HG03175 (cell line): ENCODE data around the gene MALRD1.
"Not testable (repeated sequence)": the region's sequence is repeated elsewhere in the genome, so short reads cannot be mapped to it uniquely, and the experiment has no call there.

Source experiments
- ATAC-seq: cut with Tn5 transposase; IDR thresholded peaks from one replicate; pipeline ENCODE4 v1.9.1; 2021; ENCODE audit warnings: mild to moderate bottlenecking, moderate library complexity; ENCODE audit not compliant: unreplicated experiment

Gene MALRD1

DNA sequence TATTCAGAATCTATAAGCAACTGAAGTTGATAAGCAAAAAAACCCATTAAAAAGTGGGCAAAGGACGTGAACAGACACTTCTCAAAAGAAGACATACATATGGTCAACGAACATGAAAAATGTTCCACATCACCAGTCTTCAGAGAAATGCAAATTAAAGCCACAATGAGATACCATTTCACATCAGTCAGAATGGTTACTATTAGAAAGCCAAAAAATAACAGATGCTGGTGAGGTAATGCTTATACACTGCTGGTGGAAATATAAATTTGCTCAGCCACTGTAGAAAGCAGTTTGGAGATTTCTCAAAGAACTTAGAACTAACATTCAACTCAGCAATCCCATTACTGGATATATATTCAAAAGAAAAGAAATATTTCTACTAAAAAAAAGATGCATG, 434.8 kb downstream of the MALRD1 start:
- no peak for ATAC-seq

DNA sequence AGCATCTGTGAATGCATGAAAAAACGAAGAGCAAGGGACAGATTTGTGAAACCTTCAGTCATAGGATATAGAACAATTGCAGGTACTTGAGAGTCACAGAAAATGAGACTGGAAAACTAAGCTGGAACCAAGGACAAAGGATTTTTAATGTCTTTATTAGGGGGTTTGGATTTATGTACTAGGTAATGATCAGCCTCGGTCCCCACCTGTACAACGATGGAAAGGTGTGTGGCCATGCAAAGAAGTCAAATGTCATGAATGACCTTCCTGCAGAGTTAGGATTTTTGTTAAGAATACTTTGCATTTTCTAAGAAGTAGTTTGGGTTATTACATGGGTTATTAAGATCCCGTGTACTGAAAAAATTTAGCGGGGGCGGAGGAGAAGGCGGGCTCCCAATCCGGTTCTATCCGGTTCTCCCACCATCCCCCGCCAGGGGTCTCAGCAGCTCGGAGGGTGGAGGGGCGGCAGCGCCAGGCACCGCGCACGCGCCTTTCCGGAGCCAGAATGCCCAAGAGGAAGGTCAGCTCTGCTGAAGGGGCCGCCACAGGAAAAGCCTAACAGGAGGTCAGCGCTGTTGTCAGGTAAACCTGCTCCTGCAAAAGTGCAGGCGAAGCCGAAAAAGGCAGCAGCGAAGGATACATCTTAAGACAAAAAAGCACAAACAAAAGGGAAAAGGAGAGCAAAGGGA, 440.1 kb downstream of the MALRD1 start:
- ATAC-seq, result no peak

DNA sequence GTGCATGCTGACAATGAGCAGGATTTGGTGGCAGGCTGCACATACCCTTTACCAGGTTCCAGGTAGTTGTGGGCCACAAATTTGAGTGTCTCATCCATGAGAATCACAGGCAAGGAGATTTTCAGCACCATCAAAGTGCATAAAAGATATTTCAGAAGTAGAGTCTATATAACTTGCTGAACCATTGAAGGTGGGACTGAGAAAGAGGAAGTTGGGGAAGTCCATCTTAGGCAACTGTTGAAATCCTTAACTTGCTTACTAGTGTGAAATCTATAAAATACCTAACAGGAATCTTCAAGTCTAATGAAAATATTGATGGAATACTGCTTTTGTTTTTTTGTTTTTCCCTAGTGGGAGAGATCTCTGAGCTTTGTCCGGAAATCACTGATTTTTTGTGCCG, 442.6 kb downstream of the MALRD1 start:
- ATAC-seq, result no peak

DNA sequence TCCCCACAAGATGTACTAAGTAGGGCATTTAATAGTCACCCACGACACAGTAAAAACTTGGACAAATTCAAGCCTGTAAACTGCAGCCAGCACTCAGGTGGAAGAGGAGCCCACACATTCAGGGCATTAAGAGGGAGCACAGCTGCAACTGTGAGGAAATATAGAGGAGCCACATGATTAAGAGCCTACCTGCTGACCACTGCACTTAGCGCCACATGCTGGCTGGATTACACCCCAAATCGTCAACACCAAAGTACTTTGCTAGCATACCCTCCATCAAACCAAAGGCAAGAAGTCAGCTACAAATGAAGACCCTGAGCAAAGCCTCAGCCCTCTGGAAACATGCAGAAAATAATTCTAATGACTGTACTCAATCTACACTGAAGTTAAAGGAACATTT, 445.3 kb downstream of the MALRD1 start:
- no peak for ATAC-seq

DNA sequence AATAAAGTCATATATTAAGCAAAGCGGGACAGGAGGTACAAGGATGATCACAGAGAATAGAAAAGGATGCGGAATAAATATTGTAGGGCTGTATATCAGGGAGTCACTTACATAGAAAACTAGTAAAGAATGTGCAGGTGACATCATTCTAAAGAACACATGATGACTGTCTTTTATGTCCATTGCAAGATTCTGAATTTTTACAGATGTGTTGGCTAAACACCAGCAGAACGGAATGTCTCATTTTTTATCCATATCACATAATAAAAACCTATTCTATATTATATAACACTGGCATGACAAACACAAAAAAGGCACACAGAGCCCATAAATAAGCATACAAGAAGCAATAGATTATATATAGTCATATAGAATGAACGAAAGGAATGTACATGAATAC, 448.4 kb downstream of the MALRD1 start:
- no peak for ATAC-seq

DNA sequence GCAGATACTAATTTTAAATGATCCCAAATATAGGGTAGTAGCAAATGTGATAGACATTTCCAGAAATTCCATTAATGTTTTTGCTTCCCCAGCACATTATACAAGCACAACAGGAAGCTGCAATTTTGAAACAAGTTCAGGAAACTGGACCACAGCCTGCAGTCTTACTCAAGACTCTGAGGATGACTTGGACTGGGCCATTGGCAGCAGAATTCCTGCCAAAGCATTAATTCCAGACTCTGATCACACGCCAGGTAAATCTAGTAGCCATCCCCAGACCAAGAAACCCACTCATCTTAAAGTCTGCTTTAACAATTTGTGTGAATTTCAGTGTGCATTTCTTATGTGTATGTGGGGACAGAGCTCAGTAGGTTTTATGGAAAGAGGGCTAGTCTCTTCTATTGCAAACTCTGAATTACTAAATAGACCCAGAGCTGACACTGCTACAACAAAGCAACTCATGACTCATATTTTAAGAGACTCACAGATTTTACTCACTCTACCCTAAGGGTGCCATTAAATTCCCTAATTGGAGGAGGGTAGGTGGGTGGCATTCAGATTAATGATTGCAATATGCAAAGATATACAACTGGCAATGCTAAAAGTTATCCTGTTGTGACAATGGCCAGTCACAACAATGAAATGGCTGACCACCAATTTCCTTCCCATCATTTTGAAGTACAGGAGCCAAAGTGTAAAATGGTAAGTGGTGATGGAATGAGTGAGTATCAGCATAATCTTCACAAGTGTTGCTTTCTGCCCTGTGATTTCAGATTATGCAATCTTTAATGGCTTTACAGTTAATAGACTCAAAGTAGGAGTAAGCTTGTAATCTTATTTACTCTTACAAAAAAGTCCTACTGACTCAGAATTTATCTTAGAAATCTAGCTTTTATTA, 450.0 kb downstream of the MALRD1 start:
- ATAC-seq, result no peak

DNA sequence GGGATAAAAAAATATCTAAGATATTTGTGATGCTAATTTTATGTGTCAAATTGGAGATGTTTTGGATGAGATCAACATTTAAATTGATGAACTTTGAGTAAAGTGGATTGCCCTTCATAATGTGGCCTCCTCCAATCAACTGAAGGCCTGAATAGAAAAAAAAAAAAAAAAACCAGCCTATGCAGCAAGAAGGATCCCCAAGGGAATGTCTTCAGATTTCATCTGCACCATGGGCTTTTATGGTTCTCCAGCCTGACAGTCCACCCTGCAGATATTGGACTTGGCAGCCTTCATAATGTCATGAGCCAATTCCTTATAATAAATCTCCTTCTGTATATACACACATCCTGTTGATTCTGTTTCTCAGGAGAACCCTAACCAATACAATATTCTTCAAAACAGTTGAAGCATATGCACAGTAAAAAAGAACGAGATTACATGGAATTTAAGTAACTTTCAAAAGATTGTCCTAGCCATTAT, 450.7 kb downstream of the MALRD1 start:
- ATAC-seq, result no peak

DNA sequence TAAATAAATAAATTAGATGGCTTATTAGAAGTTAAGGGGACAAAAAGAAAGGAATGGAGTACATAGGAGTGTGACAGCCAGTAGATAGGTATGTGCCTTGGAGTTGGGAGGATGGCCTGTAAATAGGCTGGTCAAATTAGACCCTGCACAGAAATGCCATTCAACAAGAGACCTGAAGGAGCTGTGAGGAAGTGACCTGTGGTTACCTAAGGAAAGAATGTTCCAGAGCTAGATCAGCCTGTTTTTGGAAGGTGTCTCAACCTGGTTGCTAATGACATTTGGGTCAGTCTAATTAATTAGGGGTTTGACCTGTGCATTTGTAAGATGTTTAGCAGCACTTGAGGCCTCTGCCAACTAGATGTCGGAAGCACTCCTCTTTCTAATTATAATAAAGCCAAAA, 452.4 kb downstream of the MALRD1 start:
- ATAC-seq, result no peak

DNA sequence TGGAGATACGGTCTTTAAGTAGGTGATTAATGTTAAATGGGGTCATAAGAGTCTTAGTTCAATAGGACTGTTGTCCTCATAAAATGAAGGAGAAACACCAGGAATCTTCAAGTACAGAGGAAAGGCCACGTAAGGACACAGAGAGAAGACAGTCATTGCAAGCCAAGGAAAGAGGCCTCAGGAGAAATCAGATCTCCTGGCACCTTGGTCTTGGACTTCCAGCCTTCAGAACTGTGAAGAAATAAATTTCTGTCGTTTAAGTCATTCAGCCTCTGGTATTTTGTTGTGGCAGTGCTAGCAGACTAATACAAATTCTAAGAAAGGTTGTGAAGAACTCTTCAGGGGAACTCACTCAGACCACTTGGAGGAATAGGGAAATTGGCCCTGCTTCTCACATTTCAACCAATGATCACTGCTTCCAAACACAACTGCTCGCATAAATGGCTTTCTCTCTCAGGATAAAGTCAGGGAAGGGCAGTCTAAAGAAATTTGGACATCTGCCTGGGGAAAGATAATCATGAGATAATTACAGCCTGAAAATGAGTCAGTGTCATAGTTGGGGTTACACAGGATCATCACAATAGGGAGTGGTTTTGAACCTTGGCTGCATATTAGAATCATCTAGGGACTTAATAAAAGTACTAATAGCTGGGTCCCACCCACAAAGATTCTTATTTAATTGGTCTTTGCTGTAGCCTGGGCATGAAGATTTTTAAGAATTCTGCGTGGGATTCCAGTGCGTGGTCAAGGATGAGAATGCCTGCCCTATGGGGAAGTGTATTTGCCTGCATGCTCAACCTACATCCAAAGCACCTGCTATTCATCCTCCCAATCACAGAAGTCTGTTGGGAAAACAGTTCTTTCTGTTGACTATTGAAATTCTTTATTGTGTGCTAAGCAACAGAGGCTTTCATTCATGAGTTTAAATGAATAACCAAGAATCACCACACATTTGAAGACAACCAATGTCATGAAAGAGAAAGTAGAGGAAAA, 457.0 kb downstream of the MALRD1 start:
- no peak for ATAC-seq

DNA sequence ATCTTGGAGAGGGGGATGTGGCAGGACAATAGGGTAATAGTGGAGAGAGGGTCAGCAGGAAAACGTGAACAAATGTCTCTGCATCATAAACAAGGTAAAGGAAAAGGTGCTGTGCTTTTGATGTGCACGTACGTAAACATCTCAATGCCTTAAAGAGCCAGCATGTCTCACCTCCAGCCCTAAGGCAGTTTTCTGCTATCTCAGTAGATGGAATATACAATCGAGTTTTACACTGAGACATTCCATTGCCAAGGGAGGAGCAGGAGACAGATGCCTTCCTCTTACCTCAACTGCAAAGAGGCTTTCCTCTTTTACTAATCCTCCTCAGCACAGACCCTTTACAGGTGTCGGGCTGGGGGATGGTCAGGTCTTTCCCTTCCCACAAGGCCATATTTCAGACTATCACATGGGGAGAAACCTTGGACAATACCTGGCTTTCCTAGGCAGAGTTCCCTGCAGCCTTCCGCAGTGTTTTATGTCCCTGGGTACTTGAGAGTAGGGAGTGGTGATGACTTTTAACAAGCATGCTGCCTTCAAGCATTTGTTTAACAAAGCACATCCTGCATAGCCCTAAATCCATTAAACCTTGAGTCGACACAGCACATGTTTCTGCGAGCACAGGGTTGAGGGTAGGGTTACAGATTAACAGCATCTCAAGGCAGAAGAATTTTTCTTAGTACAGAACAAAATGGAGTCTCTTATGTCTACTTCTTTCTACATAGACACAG, 461.6 kb downstream of the MALRD1 start:
- ATAC-seq, result not testable (repeated sequence)

DNA sequence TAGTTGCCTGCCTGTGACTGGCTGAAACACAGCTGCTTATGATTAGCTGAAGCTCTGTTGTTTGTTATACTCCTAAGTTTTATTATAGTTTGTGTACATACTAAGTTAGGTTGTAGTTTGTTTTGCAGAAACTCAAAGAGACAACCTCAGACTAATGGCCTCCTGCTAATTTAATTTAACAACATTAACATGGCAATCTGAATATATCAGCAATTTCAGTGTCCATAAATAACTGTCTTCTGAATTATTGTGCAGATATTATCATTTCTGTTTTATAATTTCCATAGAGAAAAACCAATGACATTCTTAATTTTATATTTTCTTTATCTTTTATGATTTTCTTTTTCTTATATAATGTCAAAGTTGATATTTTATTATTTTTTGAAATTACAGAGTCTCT, 469.5 kb downstream of the MALRD1 start:
- ATAC-seq, result no peak

DNA sequence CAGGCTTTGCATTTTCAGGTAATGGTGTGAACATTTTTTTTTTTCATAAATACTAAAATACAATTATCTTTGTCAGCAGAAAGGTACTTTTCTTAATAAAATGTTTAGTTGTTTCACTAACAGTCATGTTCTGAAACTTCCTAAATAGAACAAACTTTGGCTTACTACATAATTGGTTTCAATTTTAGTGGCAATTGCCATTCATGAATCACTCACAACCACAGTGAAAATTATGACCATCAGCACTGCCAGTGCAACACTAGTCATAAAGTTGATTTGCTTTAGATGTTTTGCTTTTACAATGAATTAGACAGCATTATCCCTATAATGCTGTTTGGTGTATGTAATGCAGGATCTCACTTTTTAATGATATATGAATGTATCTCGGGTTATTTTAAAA, 470.0 kb downstream of the MALRD1 start:
- no peak for ATAC-seq

DNA sequence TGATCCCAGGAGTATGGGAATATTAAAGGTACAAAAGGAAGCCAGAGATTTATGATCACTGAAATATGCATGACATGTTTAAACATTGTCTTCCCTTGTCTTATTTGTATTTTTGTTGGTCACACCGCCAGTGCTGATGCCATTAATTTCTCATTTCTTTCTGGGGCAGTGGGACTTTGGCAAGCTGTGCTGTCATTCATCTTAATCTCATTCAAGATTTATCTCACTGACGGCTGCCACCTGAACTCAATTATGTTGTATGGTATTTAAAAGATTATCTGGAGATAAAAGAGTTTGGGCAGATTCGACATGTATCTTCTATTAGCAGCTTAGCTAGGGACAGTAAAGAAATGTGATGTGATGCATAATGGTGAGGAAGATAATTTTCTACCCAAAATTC, 482.7 kb downstream of the MALRD1 start:
- no peak for ATAC-seq

DNA sequence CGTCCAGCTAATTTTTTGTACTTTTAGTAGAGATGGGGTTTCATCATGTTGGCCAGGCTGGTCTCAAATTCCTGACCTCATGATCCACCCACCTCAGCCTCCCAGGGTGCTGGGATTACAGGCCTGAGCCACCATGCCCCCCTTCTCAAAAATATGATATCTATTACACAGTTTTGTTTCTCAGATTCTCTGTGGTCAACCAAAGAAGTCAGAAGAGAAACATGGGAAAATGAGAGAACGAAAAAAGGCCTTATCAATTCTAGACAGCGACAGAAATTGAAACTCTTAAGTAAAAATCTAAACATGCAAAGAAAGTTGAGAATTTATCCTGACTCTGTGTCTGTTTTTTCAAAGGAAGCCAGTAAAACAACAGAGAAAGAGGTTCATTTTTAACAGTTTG, 483.8 kb downstream of the MALRD1 start:
- ATAC-seq, result no peak

DNA sequence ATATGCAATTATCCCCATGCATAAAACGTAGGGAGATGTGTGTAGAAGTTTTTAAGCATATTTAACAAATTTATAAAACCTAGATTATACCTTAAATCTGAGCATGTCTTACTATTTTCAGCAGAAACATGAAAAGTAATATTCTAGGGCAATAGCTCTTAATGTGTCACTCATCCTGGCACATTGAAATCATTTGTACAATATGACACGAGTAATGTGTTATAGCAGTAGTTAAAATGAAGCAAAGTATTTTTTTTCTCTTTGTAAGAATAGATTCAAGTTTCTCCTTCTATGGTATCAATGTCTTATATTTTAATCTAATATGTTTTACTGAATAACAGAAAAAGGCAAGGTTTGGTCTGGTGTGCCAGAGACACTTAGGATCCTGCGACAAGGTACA, 492.7 kb downstream of the MALRD1 start:
- no peak for ATAC-seq

DNA sequence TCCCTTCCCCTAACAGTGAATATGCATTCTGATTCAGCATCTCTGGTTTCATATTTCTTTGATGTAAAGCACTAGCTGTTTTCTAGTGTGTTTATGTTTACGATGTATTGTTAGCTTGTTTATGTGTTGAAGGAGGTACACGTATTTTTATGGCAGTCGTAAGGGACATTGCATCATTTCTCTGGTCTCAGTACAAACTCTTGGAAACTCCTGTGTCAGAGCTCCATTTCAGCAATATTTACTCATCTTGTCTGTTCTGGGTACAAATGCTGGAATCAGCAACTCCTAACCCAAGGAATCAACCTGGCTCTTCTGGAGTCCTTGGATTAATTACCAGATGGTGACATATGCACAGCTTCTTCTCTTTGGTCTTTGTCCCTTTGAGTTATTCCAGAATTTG, 497.6 kb downstream of the MALRD1 start:
- ATAC-seq, result no peak

DNA sequence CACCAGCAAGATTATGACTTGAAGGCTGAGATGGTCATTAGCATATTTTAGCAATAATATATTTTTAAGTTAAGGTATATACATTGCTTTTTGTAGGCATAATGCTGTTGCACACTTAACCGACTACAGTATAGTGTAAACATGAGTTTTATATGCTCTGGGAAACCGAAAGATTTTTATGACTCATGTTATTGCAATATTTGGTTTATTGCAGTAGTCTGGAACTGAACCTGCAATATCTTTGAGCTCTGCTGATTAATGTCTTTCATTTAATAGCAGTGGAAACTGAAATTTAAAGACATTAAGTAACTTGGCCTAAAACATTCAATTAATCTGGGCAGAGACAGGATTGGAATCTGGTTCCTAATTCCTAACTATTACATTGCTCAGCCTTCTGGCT, 500.9 kb downstream of the MALRD1 start:
- no peak for ATAC-seq

DNA sequence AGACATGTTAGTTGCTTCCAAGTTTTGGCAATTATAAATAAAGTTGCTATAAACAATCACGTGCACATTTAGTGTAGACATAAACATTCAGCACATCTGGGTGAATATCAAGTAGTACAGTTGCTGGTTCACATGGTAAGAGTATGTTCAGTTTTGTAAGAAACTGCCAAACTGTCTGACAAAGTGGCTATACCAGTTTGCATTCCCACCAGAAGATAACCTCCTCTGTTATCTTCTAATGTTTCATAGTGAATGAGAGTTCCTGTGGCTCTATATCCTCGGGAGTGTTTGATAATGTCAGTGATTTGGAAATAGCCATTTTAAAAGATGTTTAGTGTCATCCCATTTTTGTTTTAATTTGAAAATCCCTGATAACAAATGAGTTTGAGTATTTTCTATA, 508.1 kb downstream of the MALRD1 start:
- no peak for ATAC-seq

DNA sequence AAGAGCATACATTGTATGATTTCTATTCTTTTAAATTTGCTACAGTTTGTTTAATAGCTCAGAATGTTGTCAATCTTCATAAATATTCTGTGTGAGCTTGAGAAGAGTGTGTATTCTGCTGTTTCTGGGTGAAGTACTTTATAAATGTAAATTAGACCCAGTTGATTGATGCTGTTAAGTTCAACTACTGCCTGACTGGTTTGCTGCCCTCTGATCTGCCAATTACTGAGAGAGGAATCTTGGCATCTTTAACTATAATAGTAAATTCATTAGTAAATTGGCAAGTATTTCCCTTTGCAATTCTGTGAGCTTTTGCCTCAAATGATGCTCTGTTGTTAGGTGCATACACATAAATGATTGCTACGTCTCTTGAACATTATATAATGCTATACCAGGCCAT, 512.6 kb downstream of the MALRD1 start:
- no peak for ATAC-seq

DNA sequence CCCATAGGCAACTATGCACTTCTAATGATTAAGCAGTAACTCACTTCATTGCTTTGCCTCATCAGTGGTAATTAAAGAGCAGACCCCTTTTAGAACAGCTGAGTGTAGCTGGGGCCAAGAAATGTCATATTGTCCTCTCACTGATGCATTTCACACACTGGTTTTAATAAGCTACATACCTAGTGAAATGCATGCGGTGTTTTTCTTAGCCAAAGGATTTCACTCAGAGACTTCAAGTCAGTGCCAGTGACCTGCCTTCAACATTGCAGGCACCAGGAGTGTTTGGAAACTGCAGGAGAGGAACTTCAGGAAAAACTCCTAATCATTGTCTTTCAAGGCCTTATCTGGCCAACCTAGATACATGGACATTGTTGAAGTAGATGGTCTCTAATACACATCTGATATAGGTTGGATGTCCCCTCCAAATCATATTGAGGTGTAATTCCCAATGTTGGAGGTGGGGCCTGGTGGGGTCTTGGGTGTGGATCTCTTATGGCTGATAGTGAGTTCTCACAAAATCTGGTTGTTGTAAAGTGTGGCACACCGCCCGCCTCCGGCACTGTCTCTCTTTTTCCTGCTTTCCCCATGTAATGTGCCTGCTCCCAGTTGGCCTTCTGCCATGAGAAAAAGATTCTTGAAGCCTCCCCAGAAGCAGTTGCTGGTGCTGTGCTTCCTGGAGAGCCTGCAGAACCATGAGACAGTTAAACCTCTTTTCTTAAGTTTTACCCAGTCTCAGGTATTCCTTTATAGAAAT, 515.0 kb downstream of the MALRD1 start:
- no peak for ATAC-seq
